Uterus (tissue), 4 donors: ENCODE data around the gene TBRG4. TPM values are rescaled to one million over a fixed set of nuclear protein-coding genes. Genes with fewer than 3 reads are reported as not detected.

Source experiments
- DNase-seq, 2 donors: peaks; one replicate each; pipeline ENCODE4 v3.0.0-alpha.2; 2019 to 2020
- H3K27ac ChIP-seq, 2 donors: fragments of 200-600 bp; sonication (generic); 1 replicate in 1 of 2; 2 replicates in 1 of 2; pipeline ENCODE4 v1.5.1; 2016 to 2018
- H3K27me3 ChIP-seq, 2 donors: fragments of 200-600 bp; sonication (generic); one replicate each; pipeline ENCODE4 v1.5.1; 2018 to 2019; ENCODE audit warnings: control low read depth in 1 of 2
- H3K36me3 ChIP-seq, 2 donors: fragments of 200-600 bp; sonication (generic); one replicate each; pipeline ENCODE4 v1.5.1; 2019; ENCODE audit warnings: control low read depth in 1 of 2
- H3K4me1 ChIP-seq, 2 donors: fragments of 200-600 bp; sonication (generic); one replicate each; pipeline ENCODE4 v1.5.1; 2018 to 2019; ENCODE audit warnings: control low read depth in 1 of 2
- H3K4me3 ChIP-seq, 2 donors: fragments of 200-600 bp; sonication (generic); 1 replicate in 1 of 2; 2 replicates in 1 of 2; pipeline ENCODE4 v1.5.1; 2018 to 2019; ENCODE audit warnings: mild to moderate bottlenecking in 1 of 2
- H3K9me3 ChIP-seq, 2 donors: fragments of 200-600 bp; sonication (generic); one replicate each; pipeline ENCODE4 v1.5.1; 2019; ENCODE audit warnings: control low read depth in 1 of 2
- CTCF ChIP-seq, 4 experiments: fragments of 200-600 bp in 2 of 4; fragments of 450-650 bp in 2 of 4; sonication (generic) in 2 of 4; IDR thresholded peaks; one replicate each; pipeline ENCODE4 v1.5.1; 2016 to 2019; ENCODE audit warnings: antibody characterized with exemption in 4 of 4, mild to moderate bottlenecking in 2 of 4, moderate library complexity in 1 of 4
- POLR2A ChIP-seq, 2 donors: fragments of 450-650 bp; IDR thresholded peaks; one replicate each; pipeline ENCODE4 v1.6.1; 2016; ENCODE audit warnings: antibody characterized with exemption in 2 of 2, mild to moderate bottlenecking in 1 of 2, moderate library complexity in 1 of 2
- intact Hi-C: fragments of 100-400 bp; cut with DNase I; formaldehyde crosslinking; loops from one replicate; pipeline ENCODE4 v1.15.1; 2023; ENCODE audit warnings: low total_unique reads
- total RNA-seq, 4 donors: library from RNA; depleted of rRNA in 3 of 4; stranded (reverse); fragments of >200 nt in 3 of 4; gene quantifications; one replicate each; pipeline versions ENCODE4 v1.1.0 to v1.2.4, GENCODE V29; 2014 to 2023
- donor health status: DM: yes; HTN: yes; CAD: no.

Gene TBRG4
- total RNA-seq, 4 donors from 2014 or later = 7.4 to 51.2 (median 42.5) TPM

- H3K27me3 ChIP-seq = no peaks in the 10 kb centered on the region
- no peak for DNase-seq
- no peak overlapping the region for H3K4me3 ChIP-seq
- intact Hi-C loops = no loop called here
- no peak overlapping the region for H3K27ac ChIP-seq
- H3K36me3 ChIP-seq = no peaks in the 10 kb centered on the region
- no peaks in the 10 kb centered on the region for H3K9me3 ChIP-seq
- no peaks in the 10 kb centered on the region for H3K4me1 ChIP-seq
- TF ChIP-seq CTCF (IDR thresholded peaks at IDR 0.05) = no peak
- no peak for TF ChIP-seq POLR2A (IDR thresholded peaks at IDR 0.05)
Observed at GRCh38 chr7:45122975-45123860, 11.7 kb upstream of the TBRG4 start.

GRCh38 chr7:45119550-45119949 is 8.1 kb upstream of the TBRG4 start:
- Histone ChIP-seq H3K27ac (no peak overlapping the region), H3K36me3 (no peaks in the 10 kb centered on the region), H3K27me3 (no peaks in the 10 kb centered on the region), H3K4me1 (no peaks in the 10 kb centered on the region), H3K9me3 (no peaks in the 10 kb centered on the region), H3K4me3 (no peak overlapping the region)
- intact Hi-C loops = no loop called here
- TF ChIP-seq POLR2A (IDR thresholded peaks at IDR 0.05) (no peak), CTCF (IDR thresholded peaks at IDR 0.05) (no peak)
- no peak for DNase-seq

- no peaks in the 10 kb centered on the region for H3K4me1 ChIP-seq
- no peaks in the 10 kb centered on the region for H3K9me3 ChIP-seq
- H3K36me3 ChIP-seq = no peaks in the 10 kb centered on the region
- DNase-seq = no peak
- H3K27ac ChIP-seq = no peak overlapping the region
- H3K4me3 ChIP-seq = no peak overlapping the region
- intact Hi-C loops = no loop called here
- TF ChIP-seq POLR2A (IDR thresholded peaks at IDR 0.05) (no peak), CTCF (IDR thresholded peaks at IDR 0.05) (no peak)
- H3K27me3 ChIP-seq = no peaks in the 10 kb centered on the region
Observed at GRCh38 chr7:45118889-45119331, 7.4 kb upstream of the TBRG4 start.

GRCh38 chr7:45118292-45118691 is 6.8 kb upstream of the TBRG4 start:
- no peak overlapping the region for H3K4me3 ChIP-seq
- intact Hi-C loops = no loop called here
- H3K27ac ChIP-seq = no peak overlapping the region
- no peaks in the 10 kb centered on the region for H3K36me3 ChIP-seq
- TF ChIP-seq POLR2A (IDR thresholded peaks at IDR 0.05) (no peak), CTCF (IDR thresholded peaks at IDR 0.05) (no peak)
- no peaks in the 10 kb centered on the region for H3K9me3 ChIP-seq
- no peak for DNase-seq
- no peaks in the 10 kb centered on the region for H3K4me1 ChIP-seq
- no peaks in the 10 kb centered on the region for H3K27me3 ChIP-seq

- no peak for DNase-seq
- Histone ChIP-seq H3K27ac (no peak overlapping the region), H3K4me1 (no peaks in the 10 kb centered on the region), H3K9me3 (no peaks in the 10 kb centered on the region), H3K36me3 (no peaks in the 10 kb centered on the region), H3K27me3 (no peaks in the 10 kb centered on the region), H3K4me3 (no peak overlapping the region)
- no peak for TF ChIP-seq POLR2A (IDR thresholded peaks at IDR 0.05)
- no peak for TF ChIP-seq CTCF (IDR thresholded peaks at IDR 0.05)
- intact Hi-C loops = no loop called here
Observed at GRCh38 chr7:45117582-45117981, 6.1 kb upstream of the TBRG4 start.
